A172 (cell line): ENCODE data around the gene SETDB1. TPM values are rescaled to one million over a fixed set of nuclear protein-coding genes. Genes with fewer than 3 reads are reported as not detected.

Source experiments
- DNase-seq: peaks from one replicate; pipeline ENCODE4 v3.0.0-alpha.2; 2015; ENCODE audit warnings: low spot score
- total RNA-seq: library from RNA; depleted of rRNA; stranded (reverse); fragments of >200 nt; shearing (Covaris generic); gene quantifications from 2 replicates; pipeline ENCODE4 v1.2.3, GENCODE V29; 2014

SETDB1 gene
- total RNA-seq, 1 experiment from 2014 or later, result 56.8 TPM

GRCh38 chr1:150931773-150932172, 5.6 kb downstream of the SETDB1 start:
- DNase-seq, result peak; percentile 71

- DNase-seq, result no peak
Measured at GRCh38 chr1:150944856-150945255, 18.7 kb downstream of the SETDB1 start.

GRCh38 chr1:150954708-150955107, 28.5 kb downstream of the SETDB1 start:
- DNase-seq, result no peak

GRCh38 chr1:150955280-150955679, 29.1 kb downstream of the SETDB1 start:
- DNase-seq, result peak; percentile 43

- no peak for DNase-seq
Measured at GRCh38 chr1:150957666-150958065, 31.5 kb downstream of the SETDB1 start.

- DNase-seq, result no peak
Measured at GRCh38 chr1:150960646-150961045, 34.5 kb downstream of the SETDB1 start.

- no peak for DNase-seq
Measured at GRCh38 chr1:150961756-150962155, 35.6 kb downstream of the SETDB1 start.

GRCh38 chr1:150963321-150964163, 37.4 kb downstream of the SETDB1 start:
- DNase-seq, result no peak

GRCh38 chr1:150964164-150964489, 38.0 kb downstream of the SETDB1 start:
- no peak for DNase-seq

- DNase-seq, result no peak
Measured at GRCh38 chr1:150965605-150966004, 39.4 kb downstream of the SETDB1 start.

- DNase-seq, result no peak
Measured at GRCh38 chr1:150966011-150966410, 39.8 kb downstream of the SETDB1 start.

- no peak for DNase-seq
Measured at GRCh38 chr1:150967936-150968335, 41.8 kb downstream of the SETDB1 start.

GRCh38 chr1:150968491-150968890, 42.3 kb downstream of the SETDB1 start:
- DNase-seq, result no peak

GRCh38 chr1:150969626-150970025, 43.5 kb downstream of the SETDB1 start:
- DNase-seq, result no peak

GRCh38 chr1:150970808-150971582, 44.8 kb downstream of the SETDB1 start:
- DNase-seq, result peak; percentile 53

GRCh38 chr1:150971583-150972416, 45.6 kb downstream of the SETDB1 start:
- DNase-seq, result peak; percentile 64

- DNase-seq, result no peak
Measured at GRCh38 chr1:150972417-150972940, 46.3 kb downstream of the SETDB1 start.

GRCh38 chr1:150973258-150973835, 47.2 kb downstream of the SETDB1 start:
- DNase-seq, result no peak

GRCh38 chr1:150973836-150974579, 47.8 kb downstream of the SETDB1 start:
- DNase-seq, result peak; percentile 51

- DNase-seq, result peak; percentile 60
Measured at GRCh38 chr1:150974580-150975478, 48.7 kb downstream of the SETDB1 start, which contains the start of gene CERS2. Gene CERS2 (minus strand): TSS chr1:150974835. CDS start chr1:150969090, 5,745 bp downstream.
